Thoracic aorta (tissue), 2 donors: ENCODE data around the gene IMPG2. TPM values are rescaled to one million over a fixed set of nuclear protein-coding genes. Genes with fewer than 3 reads are reported as not detected.

Experiments used
- ATAC-seq: fragments of 150-250 bp; one replicate; pipeline ENCODE4 v1.8.0; 2017; ENCODE audit warnings: low read depth; ENCODE audit not compliant: insufficient number of reproducible peaks, low FRiP score
- DNase-seq: peaks from one replicate; pipeline ENCODE4 v3.0.0-alpha.2; 2020; ENCODE audit warnings: low spot score
- H3K27ac ChIP-seq, 2 donors: fragments of 200-600 bp; sonication (generic); 1 replicate in 1 of 2; 2 replicates in 1 of 2; pipeline ENCODE4 v1.5.1; 2016; ENCODE audit warnings: mild to moderate bottlenecking in 2 of 2, moderate library complexity in 2 of 2
- H3K27me3 ChIP-seq: fragments of 200-600 bp; sonication (generic); replicated peaks from 2 replicates; pipeline ENCODE4 v1.6.0; 2016; ENCODE audit warnings: mild to moderate bottlenecking; ENCODE audit not compliant: insufficient read depth
- H3K36me3 ChIP-seq: fragments of 200-600 bp; sonication (generic); one replicate; pipeline ENCODE4 v1.5.1; 2016
- H3K4me1 ChIP-seq, 2 donors: fragments of 200-600 bp; sonication (generic); 1 replicate in 1 of 2; 2 replicates in 1 of 2; pipeline versions ENCODE4 v1.5.1 to v1.6.0; 2016; ENCODE audit warnings: low read depth in 2 of 2, mild to moderate bottlenecking in 1 of 2; ENCODE audit not compliant: control insufficient read depth in 1 of 2
- H3K4me3 ChIP-seq: fragments of 200-600 bp; sonication (generic); 2 replicates; pipeline ENCODE4 v1.5.1; 2016; ENCODE audit warnings: mild to moderate bottlenecking
- H3K9me3 ChIP-seq: fragments of 200-600 bp; sonication (generic); 2 replicates; pipeline ENCODE4 v1.5.1; 2016
- CTCF ChIP-seq: fragments of 200-600 bp; sonication (generic); IDR thresholded peaks from one replicate; pipeline ENCODE4 v1.5.1; 2019; ENCODE audit warnings: antibody characterized with exemption
- total RNA-seq, 2 donors: library from RNA; depleted of rRNA; stranded (reverse); fragments of >200 nt; gene quantifications; one replicate each; pipeline versions ENCODE4 v1.1.0 to v1.2.3, GENCODE V29; 2016

Gene IMPG2
- total RNA-seq, 2 donors from 2014 or later, result 0.21 to 0.81 TPM

- H3K36me3 ChIP-seq, result no peaks in the 10 kb centered on the region
- no peak overlapping the region for H3K27ac ChIP-seq
- H3K4me1 ChIP-seq, result peaks cover 0 to 8% of the 10 kb centered on the region in 2 donors
- DNase-seq (no peak), ATAC-seq (no peak)
- no peak overlapping the region for H3K4me3 ChIP-seq
- H3K9me3 ChIP-seq, result no peaks in the 10 kb centered on the region
- no peaks in the 10 kb centered on the region for H3K27me3 ChIP-seq
- no peak for TF ChIP-seq CTCF
Observed at GRCh38 chr3:101193957-101194356, 126.4 kb downstream of the IMPG2 start.

GRCh38 chr3:101189796-101190195 is 130.6 kb downstream of the IMPG2 start:
- H3K4me1 ChIP-seq, result no peaks in the 10 kb centered on the region
- TF ChIP-seq CTCF, result no peak
- no peaks in the 10 kb centered on the region for H3K27me3 ChIP-seq
- H3K27ac ChIP-seq, result no peak overlapping the region
- no peak overlapping the region for H3K4me3 ChIP-seq
- H3K9me3 ChIP-seq, result no peaks in the 10 kb centered on the region
- no peak for ATAC-seq
- H3K36me3 ChIP-seq, result no peaks in the 10 kb centered on the region
- DNase-seq, result no peak

GRCh38 chr3:101189176-101189575 is 131.2 kb downstream of the IMPG2 start:
- no peaks in the 10 kb centered on the region for H3K27me3 ChIP-seq
- no peak for DNase-seq
- H3K36me3 ChIP-seq, result no peaks in the 10 kb centered on the region
- H3K9me3 ChIP-seq, result no peaks in the 10 kb centered on the region
- no peaks in the 10 kb centered on the region for H3K4me1 ChIP-seq
- ATAC-seq, result no peak
- TF ChIP-seq CTCF, result no peak
- no peak overlapping the region for H3K27ac ChIP-seq
- no peak overlapping the region for H3K4me3 ChIP-seq

GRCh38 chr3:101185341-101185740 is 135.0 kb downstream of the IMPG2 start:
- no peak overlapping the region for H3K27ac ChIP-seq
- H3K36me3 ChIP-seq, result no peaks in the 10 kb centered on the region
- no peaks in the 10 kb centered on the region for H3K27me3 ChIP-seq
- TF ChIP-seq CTCF, result no peak
- no peak for DNase-seq
- H3K9me3 ChIP-seq, result no peaks in the 10 kb centered on the region
- no peaks in the 10 kb centered on the region for H3K4me1 ChIP-seq
- H3K4me3 ChIP-seq, result no peak overlapping the region
- no peak for ATAC-seq

DNA sequence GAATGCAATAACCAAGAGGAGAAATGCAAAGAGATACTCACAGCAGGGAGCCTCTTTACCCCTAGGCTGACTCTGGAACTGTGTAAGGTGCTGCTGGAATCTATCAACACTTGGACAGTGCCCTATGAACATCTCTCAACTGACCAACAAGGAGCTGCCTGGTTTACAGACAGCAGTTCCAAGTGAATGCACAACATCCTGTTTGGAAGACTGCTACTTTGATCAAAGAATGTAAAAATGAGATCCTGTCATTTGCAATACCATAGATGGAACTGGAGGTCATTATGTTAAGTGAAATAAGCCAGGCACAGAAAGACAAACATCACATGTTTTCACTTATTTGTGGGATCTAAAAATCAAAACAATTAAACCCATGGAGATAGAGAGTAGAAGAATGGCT is 136.3 kb downstream of the IMPG2 start:
- DNase-seq, result no peak
- Histone ChIP-seq H3K9me3 (no peaks in the 10 kb centered on the region), H3K4me1 (no peaks in the 10 kb centered on the region), H3K36me3 (no peaks in the 10 kb centered on the region), H3K27me3 (no peaks in the 10 kb centered on the region), H3K27ac (no peak overlapping the region), H3K4me3 (no peak overlapping the region)
- no peak for ATAC-seq
- no peak for TF ChIP-seq CTCF
